Stomach smooth muscle (tissue), 2 donors: ENCODE data around the gene ZFAND3.

Experiments
- H3K27ac ChIP-seq: one replicate; pipeline ENCODE4 v1.7.0; 2013; ENCODE audit warnings: mild to moderate bottlenecking, low read length, inconsistent platforms
- H3K27me3 ChIP-seq, 2 donors: one replicate each; pipeline ENCODE4 v1.7.0; 2013; ENCODE audit warnings: low read length in 2 of 2; ENCODE audit not compliant: insufficient read depth in 2 of 2, control insufficient read depth in 1 of 2
- H3K36me3 ChIP-seq, 2 donors: one replicate each; pipeline ENCODE4 v1.7.0; 2013; ENCODE audit warnings: low read length in 2 of 2; ENCODE audit not compliant: control insufficient read depth in 2 of 2, insufficient read depth in 2 of 2
- H3K4me1 ChIP-seq: one replicate; pipeline ENCODE4 v1.7.0; 2013; ENCODE audit warnings: low read length; ENCODE audit not compliant: control insufficient read depth, insufficient read depth
- H3K4me3 ChIP-seq, 2 donors: one replicate each; pipeline ENCODE4 v1.7.0; 2013; ENCODE audit warnings: low read length in 2 of 2
- H3K9ac ChIP-seq, 2 donors: one replicate each; pipeline ENCODE4 v1.7.0; 2013; ENCODE audit warnings: low read length in 2 of 2, mild to moderate bottlenecking in 1 of 2
- H3K9me3 ChIP-seq, 2 donors: one replicate each; pipeline ENCODE4 v1.7.0; 2013; ENCODE audit warnings: low read length in 2 of 2; ENCODE audit not compliant: control insufficient read depth in 2 of 2
- donor health status: healthy.
- donor health status: Pancreatic carcinoma.

ZFAND3 gene

DNA sequence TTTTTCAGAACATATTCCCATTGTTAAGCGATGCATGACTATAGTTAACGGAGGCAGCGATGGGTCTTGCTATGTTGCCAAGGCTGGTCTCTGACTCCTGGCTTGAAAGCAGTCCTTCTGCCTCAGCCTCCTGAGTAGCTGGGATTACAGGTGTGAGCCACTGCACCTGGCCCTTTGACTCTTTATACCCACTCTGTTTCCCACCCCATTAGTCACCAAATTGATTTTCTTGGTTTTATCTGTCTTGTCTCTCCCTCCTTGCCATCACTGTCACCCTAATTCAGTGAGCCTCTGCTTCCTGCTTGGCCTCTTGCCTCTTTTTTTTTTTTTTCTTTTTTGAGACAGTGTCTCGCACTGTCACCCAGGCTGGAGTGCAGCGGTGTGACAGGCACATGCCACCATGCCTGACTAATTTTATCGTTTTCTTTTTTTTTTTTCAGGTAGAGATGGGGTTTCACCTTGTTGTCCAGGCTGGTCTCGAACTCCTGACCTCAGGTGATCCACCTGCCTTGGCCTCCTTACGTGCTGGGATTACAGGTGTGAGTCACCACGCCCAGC lies 31.3 kb downstream of the ZFAND3 start:
- no peak overlapping the region for H3K4me3 ChIP-seq
- no peaks in the 10 kb centered on the region for H3K4me1 ChIP-seq
- H3K36me3 ChIP-seq = no peaks in the 10 kb centered on the region
- H3K27ac ChIP-seq = no peak overlapping the region
- H3K9me3 ChIP-seq = no peaks in the 10 kb centered on the region
- H3K27me3 ChIP-seq = no peaks in the 10 kb centered on the region
- H3K9ac ChIP-seq = no peak overlapping the region

DNA sequence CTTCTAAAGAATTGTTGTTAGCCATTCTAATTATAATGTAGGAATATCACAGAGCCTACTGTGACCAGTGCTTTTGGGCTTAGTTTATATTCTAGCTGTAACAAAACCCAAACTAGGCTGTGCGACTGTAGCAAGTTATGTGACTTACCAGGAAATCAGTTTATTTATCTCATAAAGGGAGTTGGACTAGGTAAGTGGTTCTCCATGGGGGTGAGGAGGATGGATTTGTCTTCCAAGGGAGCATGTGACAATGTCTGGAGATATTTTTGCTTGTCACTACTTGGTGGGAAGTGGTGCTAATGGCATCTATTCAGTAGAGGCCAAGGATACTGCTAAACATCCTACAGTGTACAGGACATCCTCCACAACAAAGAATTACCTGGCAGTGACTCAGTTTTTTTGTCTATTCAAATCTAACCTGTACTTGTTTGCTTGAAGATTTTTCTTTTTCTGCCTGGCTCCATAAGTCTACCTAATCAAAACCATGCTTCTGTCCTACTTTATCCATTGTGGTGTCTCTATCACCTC lies 32.5 kb downstream of the ZFAND3 start:
- Histone ChIP-seq H3K9me3 (no peaks in the 10 kb centered on the region), H3K27me3 (no peaks in the 10 kb centered on the region), H3K4me1 (no peaks in the 10 kb centered on the region), H3K4me3 (no peak overlapping the region), H3K36me3 (no peaks in the 10 kb centered on the region), H3K27ac (no peak overlapping the region), H3K9ac (no peak overlapping the region)

DNA sequence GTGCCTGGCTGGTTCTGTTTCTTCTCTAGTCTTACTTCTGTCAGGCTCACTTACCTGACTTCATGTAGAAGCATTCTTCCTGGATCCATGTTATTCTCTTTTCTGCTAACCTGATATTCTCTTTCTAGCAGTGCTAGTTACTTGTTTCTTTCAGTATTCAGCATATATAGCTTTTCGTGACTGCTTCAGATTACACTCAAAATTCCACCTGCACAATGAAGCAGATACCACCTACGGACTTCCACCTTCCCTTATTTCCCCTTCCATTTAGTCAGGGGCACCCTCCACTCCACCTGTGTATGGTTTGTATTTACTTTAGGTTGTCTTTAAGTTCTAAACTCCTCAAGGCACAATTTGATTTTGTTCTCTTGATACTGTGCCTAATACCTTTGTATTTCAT lies 36.8 kb downstream of the ZFAND3 start:
- Histone ChIP-seq H3K4me3 (no peak overlapping the region), H3K9ac (no peak overlapping the region), H3K36me3 (no peaks in the 10 kb centered on the region), H3K27me3 (no peaks in the 10 kb centered on the region), H3K27ac (no peak overlapping the region), H3K9me3 (no peaks in the 10 kb centered on the region), H3K4me1 (no peaks in the 10 kb centered on the region)

DNA sequence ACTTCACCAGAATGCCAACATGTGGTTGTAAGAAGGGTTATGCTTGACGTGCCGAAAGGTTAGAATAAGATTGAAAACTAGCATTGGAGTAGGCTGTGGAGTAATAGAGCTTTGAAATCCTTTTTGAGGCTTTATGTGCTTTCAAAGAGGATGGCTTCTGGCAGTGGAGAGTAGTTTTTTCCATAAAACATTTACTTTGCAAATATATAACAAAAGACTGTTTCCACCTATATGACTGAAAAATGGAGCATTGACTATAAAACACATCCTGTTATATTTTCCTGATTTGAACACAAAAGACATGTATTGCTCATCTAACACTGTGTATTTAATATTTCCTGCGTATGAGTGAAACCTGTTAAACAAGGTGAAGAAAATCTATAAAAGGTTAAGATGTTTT lies 38.8 kb downstream of the ZFAND3 start:
- H3K27me3 ChIP-seq = no peaks in the 10 kb centered on the region
- no peaks in the 10 kb centered on the region for H3K9me3 ChIP-seq
- no peak overlapping the region for H3K27ac ChIP-seq
- no peak overlapping the region for H3K4me3 ChIP-seq
- H3K9ac ChIP-seq = no peak overlapping the region
- no peaks in the 10 kb centered on the region for H3K4me1 ChIP-seq
- no peaks in the 10 kb centered on the region for H3K36me3 ChIP-seq

DNA sequence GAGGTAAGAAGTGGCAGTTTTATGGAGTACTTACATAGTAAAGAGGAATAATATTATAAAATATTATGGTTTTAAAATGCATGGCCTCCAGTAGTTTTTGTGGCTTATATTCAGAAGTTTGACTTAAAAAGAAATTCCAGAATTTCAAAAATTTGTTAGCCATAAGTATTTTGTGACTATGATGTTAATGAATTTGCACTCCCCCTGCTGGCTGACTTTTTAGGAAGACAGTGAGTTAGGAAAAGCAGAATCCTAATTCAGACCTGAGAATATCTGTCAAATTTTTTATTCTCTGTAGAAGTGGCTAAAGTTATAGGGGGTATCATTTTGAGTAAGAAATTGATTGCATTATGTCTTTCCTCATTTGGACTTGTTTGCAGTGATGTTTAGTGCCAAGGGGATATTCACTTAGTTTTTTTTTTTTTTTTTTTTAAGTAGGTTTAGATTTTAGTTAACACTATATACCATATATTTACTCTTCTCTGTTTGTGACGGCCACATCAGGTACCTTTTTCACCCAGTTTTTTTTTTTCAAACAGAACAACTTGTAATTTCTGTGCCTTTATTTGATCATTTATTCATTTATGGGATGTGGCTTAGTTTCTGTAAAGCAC lies 40.8 kb downstream of the ZFAND3 start:
- Histone ChIP-seq H3K4me3 (no peak overlapping the region), H3K27ac (no peak overlapping the region), H3K9ac (no peak overlapping the region), H3K36me3 (no peaks in the 10 kb centered on the region), H3K4me1 (no peaks in the 10 kb centered on the region), H3K9me3 (no peaks in the 10 kb centered on the region), H3K27me3 (no peaks in the 10 kb centered on the region)

DNA sequence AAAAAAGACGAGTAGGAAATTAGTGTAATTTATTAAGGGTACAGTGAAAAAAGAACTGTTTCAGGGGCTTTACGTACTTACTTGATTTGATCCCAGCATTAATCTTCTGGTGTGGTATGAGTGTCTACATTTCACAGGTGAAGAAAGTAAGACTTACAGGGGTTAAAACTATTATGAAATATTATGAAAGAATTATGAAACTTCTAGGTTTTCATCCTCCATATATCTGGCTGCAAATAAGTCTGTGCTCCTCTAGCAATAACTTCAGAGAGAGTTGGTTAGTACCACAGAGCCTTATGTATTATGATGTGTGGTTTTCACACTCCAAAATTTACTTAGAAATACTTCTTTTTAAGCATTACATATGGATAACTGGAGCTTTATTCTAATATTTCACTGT lies 41.9 kb downstream of the ZFAND3 start:
- H3K4me1 ChIP-seq = no peaks in the 10 kb centered on the region
- no peak overlapping the region for H3K9ac ChIP-seq
- H3K27ac ChIP-seq = no peak overlapping the region
- no peaks in the 10 kb centered on the region for H3K27me3 ChIP-seq
- H3K36me3 ChIP-seq = no peaks in the 10 kb centered on the region
- no peak overlapping the region for H3K4me3 ChIP-seq
- H3K9me3 ChIP-seq = no peaks in the 10 kb centered on the region

DNA sequence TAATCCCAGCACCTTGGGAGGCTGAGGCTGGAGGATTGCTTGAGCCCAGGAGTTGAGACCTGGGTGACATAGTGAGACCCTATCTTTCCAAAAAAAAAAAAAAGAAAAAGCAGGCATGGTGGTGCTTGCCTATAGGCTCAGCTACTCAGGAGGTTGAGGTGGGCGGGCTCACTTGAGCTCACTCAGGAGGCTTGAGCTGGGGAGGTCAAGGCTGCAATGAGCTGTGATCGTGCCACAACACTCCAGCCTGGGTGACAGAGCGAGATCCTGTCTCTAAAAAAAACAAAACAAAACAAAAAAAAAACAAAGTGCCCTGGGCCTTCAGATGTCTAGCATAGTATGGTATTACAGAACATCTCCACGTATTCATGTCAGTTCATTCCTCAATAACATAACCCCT lies 42.9 kb downstream of the ZFAND3 start:
- Histone ChIP-seq H3K9me3 (no peaks in the 10 kb centered on the region), H3K4me1 (peaks cover 3% of the 10 kb centered on the region), H3K4me3 (no peak overlapping the region), H3K36me3 (no peaks in the 10 kb centered on the region), H3K27me3 (no peaks in the 10 kb centered on the region), H3K27ac (no peak overlapping the region), H3K9ac (no peak overlapping the region)

DNA sequence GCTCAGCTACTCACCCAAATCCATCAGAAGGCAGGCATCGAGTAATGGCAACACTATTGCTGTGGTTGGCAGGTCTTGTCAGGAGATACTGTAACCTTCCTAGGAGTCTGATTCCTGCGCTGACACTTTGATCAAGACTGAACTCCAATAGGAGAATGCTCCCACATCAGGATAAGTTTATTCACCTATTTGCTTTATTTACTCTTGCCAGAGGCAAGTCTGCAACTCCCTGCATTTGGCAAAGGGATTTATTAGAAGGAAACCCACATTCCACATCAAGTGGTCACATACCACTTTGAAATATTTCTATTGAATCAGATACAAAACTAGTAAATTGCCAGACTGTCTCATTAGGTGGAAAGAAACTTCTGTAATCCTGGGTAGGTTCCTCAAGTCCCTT lies 43.5 kb downstream of the ZFAND3 start:
- Histone ChIP-seq H3K36me3 (no peaks in the 10 kb centered on the region), H3K9me3 (no peaks in the 10 kb centered on the region), H3K27me3 (no peaks in the 10 kb centered on the region), H3K27ac (no peak overlapping the region), H3K4me3 (no peak overlapping the region), H3K9ac (no peak overlapping the region), H3K4me1 (peaks cover 3% of the 10 kb centered on the region)

DNA sequence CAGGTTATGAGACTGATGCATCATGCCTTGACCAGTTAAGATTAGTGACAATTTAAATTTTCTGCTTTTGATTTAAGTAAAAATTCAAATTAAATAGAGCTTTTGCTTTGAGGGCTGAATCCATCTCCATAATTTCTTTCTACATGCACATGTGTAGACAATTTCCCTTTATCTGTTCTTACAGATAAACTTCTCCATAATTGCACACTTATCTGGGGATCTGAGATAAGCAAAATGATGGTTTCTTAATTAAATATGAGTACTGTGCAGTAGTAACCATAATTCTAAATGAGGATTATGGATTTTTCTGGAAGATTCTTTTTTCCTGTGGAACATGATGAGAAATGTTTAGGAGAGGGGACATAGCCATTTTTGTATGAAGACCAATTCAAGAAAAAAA lies 44.7 kb downstream of the ZFAND3 start:
- no peaks in the 10 kb centered on the region for H3K9me3 ChIP-seq
- no peaks in the 10 kb centered on the region for H3K27me3 ChIP-seq
- no peak overlapping the region for H3K27ac ChIP-seq
- no peak overlapping the region for H3K4me3 ChIP-seq
- no peaks in the 10 kb centered on the region for H3K36me3 ChIP-seq
- no peak overlapping the region for H3K9ac ChIP-seq
- peaks cover 3% of the 10 kb centered on the region for H3K4me1 ChIP-seq

DNA sequence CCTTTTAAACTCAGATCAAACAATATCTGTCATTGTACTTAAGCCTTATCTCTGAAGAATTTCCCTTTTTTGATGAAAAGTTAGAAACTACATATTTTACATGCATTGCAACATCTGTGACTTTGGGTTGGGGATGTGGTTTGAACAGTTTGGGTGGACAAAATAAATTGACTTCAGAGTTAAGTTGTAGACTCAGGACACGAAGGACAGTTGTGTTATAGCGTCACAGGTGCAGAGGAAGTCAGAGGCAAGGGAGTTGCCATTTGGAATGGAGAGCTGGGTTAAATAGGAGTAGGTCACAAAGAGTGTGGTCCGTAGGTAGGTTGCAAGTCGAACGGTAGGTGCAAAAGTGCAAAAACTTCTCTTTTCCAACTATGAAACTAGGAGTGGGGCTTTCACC lies 46.0 kb downstream of the ZFAND3 start:
- peaks cover 3% of the 10 kb centered on the region for H3K4me1 ChIP-seq
- H3K9ac ChIP-seq = no peak overlapping the region
- H3K4me3 ChIP-seq = no peak overlapping the region
- no peak overlapping the region for H3K27ac ChIP-seq
- no peaks in the 10 kb centered on the region for H3K27me3 ChIP-seq
- H3K36me3 ChIP-seq = no peaks in the 10 kb centered on the region
- no peaks in the 10 kb centered on the region for H3K9me3 ChIP-seq
